RCC 7860 (cell line): ENCODE measurements around the gene FER.
"Not testable (repeated sequence)": the region's sequence is repeated elsewhere in the genome, so short reads cannot be mapped to it uniquely, and the experiment has no call there.

Experiments
- DNase-seq: peaks from one replicate; pipeline ENCODE4 v3.0.0-alpha.2; 2015; ENCODE audit warnings: low spot score
- FAIRE-seq: peaks from 2 replicates; lab custom pipeline; 2012; peaks lifted over from hg19 to GRCh38; lab: Jason Lieb, UNC

FER gene

GRCh38 chr5:108747774-108748400, at the start of gene FER:
FER (plus strand) TSS chr5:108747897; CDS start chr5:108798183, 50,286 bp downstream.
- DNase-seq (peak; percentile 89), FAIRE-seq (peak; percentile 89)

- FAIRE-seq = not testable (repeated sequence)
Observed at GRCh38 chr5:108700388-108700787, 47.3 kb upstream of the FER start.

GRCh38 chr5:108700930-108701329, 46.8 kb upstream of the FER start:
- FAIRE-seq (no peak), DNase-seq (no peak)

More at GRCh38 chr5:108700388-108700787, 47.3 kb upstream of the FER start:
- not testable (repeated sequence) for DNase-seq

- DNase-seq = no peak
- FAIRE-seq = no peak
Observed at GRCh38 chr5:108702546-108702945, 45.2 kb upstream of the FER start.

DNA sequence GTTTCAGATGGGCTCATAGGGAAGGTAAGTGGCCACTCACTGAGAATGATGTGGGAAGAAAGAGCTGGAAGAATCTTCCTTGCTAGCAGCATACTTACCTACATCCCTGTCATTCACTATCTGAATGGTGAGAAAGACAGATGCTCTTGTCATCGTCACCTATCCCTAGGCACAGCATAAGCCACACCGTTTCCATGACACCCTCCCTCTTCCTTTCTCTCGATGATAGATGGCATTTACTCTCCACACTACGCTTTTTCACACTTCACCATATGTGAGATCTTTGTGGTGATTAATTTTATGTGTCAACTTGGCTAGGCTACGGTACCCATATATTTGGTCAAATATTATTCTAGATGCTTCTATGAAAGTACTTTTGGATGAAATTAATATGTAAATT, 44.4 kb upstream of the FER start:
- FAIRE-seq (no peak), DNase-seq (no peak)

DNA sequence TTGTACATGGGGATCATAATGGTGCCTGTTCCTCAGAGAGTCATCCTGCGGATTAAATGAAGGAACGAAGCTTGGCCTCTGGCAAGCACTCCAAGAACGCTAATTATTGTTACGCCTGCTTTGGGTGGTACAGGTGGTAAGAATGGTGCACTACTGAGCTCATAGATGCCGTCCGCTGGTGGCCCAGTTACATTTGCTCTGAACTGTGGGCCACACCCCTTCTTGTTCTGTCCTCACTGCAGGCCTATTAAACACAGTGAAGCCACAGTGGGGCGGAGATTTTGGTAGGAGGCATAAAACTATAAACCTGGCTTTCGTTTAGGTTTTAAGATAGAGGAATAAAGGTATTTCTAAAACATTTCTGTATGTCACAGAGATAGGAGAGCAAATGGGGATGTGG, 40.6 kb upstream of the FER start:
- FAIRE-seq = no peak

GRCh38 chr5:108711898-108712297, 35.8 kb upstream of the FER start:
- FAIRE-seq (no peak), DNase-seq (no peak)

More for the DNA sequence above, 40.6 kb upstream of the FER start:
- DNase-seq = no peak

- DNase-seq (no peak), FAIRE-seq (no peak)
Observed at GRCh38 chr5:108715408-108715807, 32.3 kb upstream of the FER start.

DNA sequence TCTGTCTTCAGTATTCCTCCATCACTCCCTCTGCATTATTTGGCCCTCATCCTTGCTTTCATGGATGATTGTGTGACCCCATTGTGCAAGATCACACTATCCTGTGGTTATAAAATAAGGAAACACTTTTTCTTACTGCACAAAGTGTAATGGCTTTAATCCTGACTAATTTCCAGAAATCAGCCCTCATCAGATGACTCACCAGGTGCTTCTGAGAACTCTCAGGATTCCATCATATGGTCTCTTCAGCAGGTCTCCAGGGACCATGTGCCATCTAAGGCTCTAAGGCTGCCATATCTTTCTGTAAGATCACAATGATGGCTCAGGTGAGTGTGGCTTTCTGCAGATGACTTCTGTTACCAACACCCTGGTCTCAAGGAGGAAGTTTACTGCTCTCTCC, 27.3 kb upstream of the FER start:
- FAIRE-seq (no peak), DNase-seq (no peak)

DNA sequence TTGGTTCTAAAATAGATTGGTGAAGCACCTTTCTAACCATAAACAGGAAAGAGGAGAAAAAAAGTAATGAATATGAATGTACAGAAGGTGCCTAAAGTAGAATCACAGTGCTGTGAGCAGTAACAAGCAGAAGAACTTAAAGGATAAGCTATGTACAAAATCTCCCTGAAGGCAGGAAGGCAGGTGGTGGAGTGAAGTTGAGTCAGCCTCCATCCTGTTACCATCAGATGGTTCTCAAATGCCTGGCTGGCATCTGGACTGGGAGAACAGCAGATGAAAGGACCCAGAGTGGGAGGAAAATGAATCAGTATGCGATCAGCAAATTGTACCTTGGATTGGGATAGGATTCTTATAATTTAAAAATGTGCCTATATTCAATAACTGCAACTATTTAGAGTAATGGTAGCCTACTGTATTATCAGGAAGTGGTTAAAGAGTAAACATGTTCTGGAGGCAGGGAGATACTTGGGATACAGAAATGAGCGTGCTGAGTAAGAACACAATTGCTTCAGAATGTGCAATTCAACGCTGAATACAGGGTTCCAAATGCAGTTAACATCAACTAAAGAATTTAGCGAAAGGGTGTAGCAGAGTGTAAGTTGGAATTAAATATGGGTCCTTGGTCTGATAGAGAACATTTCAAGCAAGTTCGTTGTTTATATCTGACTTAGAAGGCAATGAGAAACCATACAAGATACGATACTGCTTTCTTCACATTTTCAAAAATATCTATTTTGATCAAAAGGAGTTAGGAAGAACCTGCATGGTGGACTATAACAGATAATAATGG, 21.1 kb upstream of the FER start:
- FAIRE-seq (no peak), DNase-seq (no peak)

- no peak for DNase-seq
- no peak for FAIRE-seq
Observed at GRCh38 chr5:108727236-108727650, 20.5 kb upstream of the FER start.

- DNase-seq (peak; percentile 56), FAIRE-seq (no peak)
Observed at GRCh38 chr5:108727651-108728565, 19.8 kb upstream of the FER start.

DNA sequence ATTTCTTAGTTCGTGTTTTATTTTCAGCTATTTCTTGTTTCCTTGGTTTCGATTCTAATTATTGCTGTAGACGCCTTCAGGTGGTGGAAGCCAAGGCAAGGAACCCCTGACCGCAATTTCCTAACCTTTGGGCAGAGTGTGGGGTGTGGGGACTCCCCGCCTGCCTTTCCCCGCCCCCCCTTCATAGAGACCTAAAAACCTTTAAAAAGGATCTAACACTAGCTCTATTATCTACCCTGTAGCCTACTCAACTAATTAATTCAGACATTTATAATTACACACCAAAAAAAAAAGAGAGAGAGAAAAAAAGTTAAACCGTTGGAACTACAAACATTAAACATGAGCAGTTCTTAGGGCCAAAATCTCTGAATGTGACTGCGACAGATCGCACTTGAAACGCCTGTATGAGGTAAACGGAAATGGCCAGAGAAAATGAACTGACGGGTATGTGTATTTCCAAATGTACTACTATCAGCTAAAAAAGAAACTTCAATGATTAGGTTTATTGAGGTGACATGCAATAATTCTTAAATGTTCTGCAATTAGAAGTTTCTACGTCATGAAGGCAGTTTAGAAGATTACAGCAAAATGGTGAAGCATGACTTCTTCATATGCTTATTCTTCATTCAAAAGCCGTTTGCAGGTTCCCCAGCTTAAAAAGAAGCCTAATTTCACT, 19.0 kb upstream of the FER start:
- DNase-seq (no peak), FAIRE-seq (no peak)

GRCh38 chr5:108729242-108729615, 18.5 kb upstream of the FER start:
- DNase-seq (no peak), FAIRE-seq (no peak)

- FAIRE-seq = no peak
- DNase-seq = no peak
Observed at GRCh38 chr5:108730617-108731340, 16.9 kb upstream of the FER start.

DNA sequence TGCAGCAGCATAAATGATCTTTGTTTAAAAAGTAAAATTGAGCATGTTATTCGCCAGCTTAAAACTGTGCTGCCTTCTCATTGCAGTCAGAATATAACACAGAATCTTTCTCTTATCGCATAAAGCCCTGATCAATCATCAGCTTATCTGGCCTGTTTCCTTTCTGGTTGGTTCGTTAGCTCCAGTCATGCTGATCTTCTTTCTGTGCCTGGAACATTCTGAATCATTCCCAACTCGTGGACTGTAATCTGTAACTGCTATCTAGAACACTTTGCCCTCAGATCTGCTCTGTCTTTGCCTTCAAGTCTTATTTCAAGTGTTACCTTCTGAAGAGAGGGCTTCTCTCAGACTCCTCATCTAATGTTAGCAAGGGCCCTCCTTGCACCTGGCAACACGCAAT, 11.9 kb upstream of the FER start:
- no peak for DNase-seq
- FAIRE-seq = no peak

DNA sequence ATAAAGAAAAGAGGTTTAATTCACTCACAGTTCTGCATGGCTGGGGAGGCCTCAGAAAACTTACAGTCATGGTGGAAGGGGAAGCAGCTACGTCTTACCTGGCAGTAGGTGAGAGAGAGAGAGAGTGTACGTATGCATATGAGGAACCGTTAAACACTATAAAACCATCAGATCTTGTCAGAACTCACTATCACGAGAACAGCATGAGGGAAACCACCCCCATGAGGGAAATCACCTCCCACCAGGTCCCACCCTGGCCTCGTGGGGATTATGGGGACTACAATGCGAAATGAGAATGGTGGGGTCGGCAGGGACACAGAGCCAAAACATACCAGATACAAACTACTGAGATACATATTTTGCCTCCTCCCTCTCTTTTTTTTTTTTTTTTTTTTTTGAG, 10.8 kb upstream of the FER start:
- no peak for FAIRE-seq
- no peak for DNase-seq

DNA sequence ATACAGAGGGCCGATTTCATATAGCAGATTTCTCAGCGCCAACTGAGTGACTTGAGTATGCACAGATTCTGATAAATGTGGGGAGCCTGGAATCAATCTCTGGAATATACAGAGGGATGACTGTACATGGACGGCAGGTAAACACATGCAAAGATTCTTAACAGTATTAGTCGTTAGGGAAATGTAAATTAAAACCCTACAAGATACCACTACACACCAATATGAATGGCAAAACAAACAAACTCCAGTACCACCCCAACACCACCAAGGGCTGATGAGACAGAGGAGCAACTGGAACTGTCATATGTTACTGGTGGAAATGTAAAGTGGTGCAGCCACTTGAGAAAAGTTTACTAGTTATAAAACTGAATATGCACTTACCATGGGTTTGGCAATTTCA, 8.3 kb upstream of the FER start:
- no peak for FAIRE-seq
- no peak for DNase-seq

- FAIRE-seq (no peak), DNase-seq (no peak)
Observed at GRCh38 chr5:108739906-108740305, 7.8 kb upstream of the FER start.

GRCh38 chr5:108743319-108743718, 4.4 kb upstream of the FER start:
- no peak for FAIRE-seq

More at GRCh38 chr5:108743319-108743718, 4.4 kb upstream of the FER start:
- DNase-seq = no peak
